HEK293 (cell line): Measurements from ENCODE around the gene TSLP.

Experiments used
- CTCF ChIP-seq: fragments of 450-650 bp; formaldehyde crosslinking; IDR thresholded peaks from 2 replicates; pipeline ENCODE4 v1.5.1; 2016; ENCODE audit warnings: missing biosample characterization, missing genetic modification characterization
- HOXA7 ChIP-seq: sonication (generic); formaldehyde crosslinking; IDR thresholded peaks from 2 replicates; pipeline ENCODE4 v1.8.1; 2022; ENCODE audit warnings: missing genetic modification reagents, borderline replicate concordance
- ZNF169 ChIP-seq: fragments of 450-650 bp; formaldehyde crosslinking; IDR thresholded peaks from 2 replicates; pipeline ENCODE4 v1.5.1; 2016; ENCODE audit warnings: missing biosample characterization, missing genetic modification characterization
- ZNF239 ChIP-seq: fragments of 450-650 bp; formaldehyde crosslinking; IDR thresholded peaks from 2 replicates; pipeline ENCODE4 v1.5.1; 2016; ENCODE audit warnings: missing biosample characterization, missing genetic modification characterization
- ZNF274 ChIP-seq, 2 experiments: fragments of 200-500 bp in 1 of 2; fragments of 450-650 bp in 1 of 2; sonication (Bioruptor generic) in 1 of 2; formaldehyde crosslinking in 1 of 2; IDR thresholded peaks; 2 replicates each; pipeline versions ENCODE4 v1.5.1 to v1.6.1; 2014 to 2016; ENCODE audit warnings: borderline replicate concordance in 1 of 2, inconsistent platforms in 1 of 2, low read length in 1 of 2, missing biosample characterization in 1 of 2, missing genetic modification characterization in 1 of 2
- ZNF521 ChIP-seq: fragments of 450-650 bp; formaldehyde crosslinking; IDR thresholded peaks from 2 replicates; pipeline ENCODE4 v1.5.1; 2017; ENCODE audit warnings: missing biosample characterization, mild to moderate bottlenecking, missing genetic modification characterization
- TF ChIP-seq, protein P1 (sequence below): fragments of 450-650 bp; formaldehyde crosslinking; conservative IDR thresholded peaks from 2 replicates; pipeline ENCODE4 v1.5.1; 2016; ENCODE audit warnings: low read depth, missing biosample characterization, missing genetic modification characterization

DNA sequence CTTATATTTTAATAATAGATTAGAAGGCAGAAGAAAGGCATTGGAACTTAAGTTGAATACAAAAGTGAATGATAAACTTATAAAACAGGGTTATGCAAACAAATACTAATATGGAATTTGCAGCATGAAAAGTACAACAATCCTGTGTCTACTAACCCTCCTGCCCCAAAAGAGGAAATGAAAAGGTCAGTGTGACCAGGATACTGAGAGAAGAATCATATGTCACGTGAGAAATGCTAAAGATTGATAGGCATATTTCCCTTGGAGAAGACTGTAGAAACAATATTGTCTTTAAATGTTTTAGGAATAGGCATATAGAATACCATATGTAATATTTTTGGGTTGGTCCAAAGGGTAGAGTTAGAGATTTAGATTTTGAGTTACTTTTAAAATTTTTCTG is 24.5 kb downstream of the TSLP start:
- no peak for TF ChIP-seq HOXA7
- no peak for TF ChIP-seq ZNF239 (tag by site-specific recombination)
- TF ChIP-seq, protein P1, sequence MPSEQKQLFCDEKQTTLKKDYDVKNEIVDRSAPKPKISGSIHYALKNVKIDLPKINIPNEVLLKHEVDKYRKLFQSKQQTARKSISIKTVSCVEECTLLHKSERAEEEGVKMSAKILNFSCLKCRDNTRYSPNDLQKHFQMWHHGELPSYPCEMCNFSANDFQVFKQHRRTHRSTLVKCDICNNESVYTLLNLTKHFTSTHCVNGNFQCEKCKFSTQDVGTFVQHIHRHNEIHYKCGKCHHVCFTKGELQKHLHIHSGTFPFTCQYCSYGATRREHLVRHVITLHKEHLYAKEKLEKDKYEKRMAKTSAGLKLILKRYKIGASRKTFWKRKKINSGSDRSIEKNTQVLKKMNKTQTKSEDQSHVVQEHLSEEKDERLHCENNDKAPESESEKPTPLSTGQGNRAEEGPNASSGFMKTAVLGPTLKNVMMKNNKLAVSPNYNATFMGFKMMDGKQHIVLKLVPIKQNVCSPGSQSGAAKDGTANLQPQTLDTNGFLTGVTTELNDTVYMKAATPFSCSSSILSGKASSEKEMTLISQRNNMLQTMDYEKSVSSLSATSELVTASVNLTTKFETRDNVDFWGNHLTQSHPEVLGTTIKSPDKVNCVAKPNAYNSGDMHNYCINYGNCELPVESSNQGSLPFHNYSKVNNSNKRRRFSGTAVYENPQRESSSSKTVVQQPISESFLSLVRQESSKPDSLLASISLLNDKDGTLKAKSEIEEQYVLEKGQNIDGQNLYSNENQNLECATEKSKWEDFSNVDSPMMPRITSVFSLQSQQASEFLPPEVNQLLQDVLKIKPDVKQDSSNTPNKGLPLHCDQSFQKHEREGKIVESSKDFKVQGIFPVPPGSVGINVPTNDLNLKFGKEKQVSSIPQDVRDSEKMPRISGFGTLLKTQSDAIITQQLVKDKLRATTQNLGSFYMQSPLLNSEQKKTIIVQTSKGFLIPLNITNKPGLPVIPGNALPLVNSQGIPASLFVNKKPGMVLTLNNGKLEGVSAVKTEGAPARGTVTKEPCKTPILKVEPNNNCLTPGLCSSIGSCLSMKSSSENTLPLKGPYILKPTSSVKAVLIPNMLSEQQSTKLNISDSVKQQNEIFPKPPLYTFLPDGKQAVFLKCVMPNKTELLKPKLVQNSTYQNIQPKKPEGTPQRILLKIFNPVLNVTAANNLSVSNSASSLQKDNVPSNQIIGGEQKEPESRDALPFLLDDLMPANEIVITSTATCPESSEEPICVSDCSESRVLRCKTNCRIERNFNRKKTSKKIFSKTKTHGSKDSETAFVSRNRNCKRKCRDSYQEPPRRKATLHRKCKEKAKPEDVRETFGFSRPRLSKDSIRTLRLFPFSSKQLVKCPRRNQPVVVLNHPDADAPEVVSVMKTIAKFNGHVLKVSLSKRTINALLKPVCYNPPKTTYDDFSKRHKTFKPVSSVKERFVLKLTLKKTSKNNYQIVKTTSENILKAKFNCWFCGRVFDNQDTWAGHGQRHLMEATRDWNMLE (tag by site-specific recombination) = no peak
- no peak for TF ChIP-seq ZNF521 (tag by site-specific recombination)
- no peak for TF ChIP-seq CTCF (tag by site-specific recombination)
- TF ChIP-seq ZNF274 (IDR thresholded peaks at IDR 0.05; ENCODE audit: low read length) = no peak
- TF ChIP-seq ZNF274 (tag by site-specific recombination; IDR thresholded peaks at IDR 0.05; ENCODE audit: borderline replicate concordance) = no peak
- TF ChIP-seq ZNF169 (tag by site-specific recombination) = no peak
